PFSK-1 (cell line): ENCODE data around the gene PGAM4.

Experiments used
- FOXP2 ChIP-seq: optimal IDR thresholded peaks from 2 replicates; pipeline ENCODE3; 2011; ENCODE audit warnings: borderline replicate concordance, control low read depth, inconsistent platforms; ENCODE audit not compliant: insufficient read depth; ENCODE audit errors: extremely low read length, extremely low read depth
- POLR2AphosphoS5 ChIP-seq: IDR thresholded peaks from 2 replicates; pipeline ENCODE4 v1.6.1; 2012; ENCODE audit warnings: low read depth, mild to moderate bottlenecking, control low read depth, low read length, moderate library complexity
- REST ChIP-seq, 2 experiments: IDR thresholded peaks; 2 replicates each; pipeline versions ENCODE4 v1.6.1 to v1.8.0; 2011 to 2012; ENCODE audit warnings: low read depth in 2 of 2, low read length in 2 of 2, control low read depth in 1 of 2, inconsistent platforms in 1 of 2, mild to moderate bottlenecking in 1 of 2, moderate library complexity in 1 of 2; ENCODE audit not compliant: insufficient read depth in 1 of 2
- SIN3A ChIP-seq: IDR thresholded peaks from 2 replicates; pipeline ENCODE4 v1.6.1; 2012; ENCODE audit warnings: mild to moderate bottlenecking, low read length, moderate library complexity, borderline replicate concordance; ENCODE audit not compliant: insufficient read depth
- TAF1 ChIP-seq: IDR thresholded peaks from 2 replicates; pipeline ENCODE4 v1.6.1; 2012; ENCODE audit warnings: low read length, control low read depth, borderline replicate concordance; ENCODE audit not compliant: insufficient read depth

PGAM4 gene

GRCh38 chrX:77960567-77960966, 8.9 kb downstream of the PGAM4 start:
- TF ChIP-seq FOXP2 = no peak

GRCh38 chrX:77953708-77954107, 15.7 kb downstream of the PGAM4 start:
- TF ChIP-seq POLR2AphosphoS5 (no peak), SIN3A (no peak), REST (IDR thresholded peaks at IDR 0.05; ENCODE audit: insufficient read depth in 1 of 2, low read depth in 2 of 2, low read length in 2 of 2) (no peak), TAF1 (no peak), FOXP2 (no peak)

- TF ChIP-seq FOXP2 (no peak), SIN3A (no peak), REST (IDR thresholded peaks at IDR 0.05; ENCODE audit: insufficient read depth in 1 of 2, low read depth in 2 of 2, low read length in 2 of 2) (no peak), POLR2AphosphoS5 (no peak), TAF1 (no peak)
These were observed 16.1 kb downstream of the PGAM4 start for GRCh38 chrX:77953302-77953701.

- TF ChIP-seq POLR2AphosphoS5 (no peak), SIN3A (no peak), FOXP2 (no peak), REST (IDR thresholded peaks at IDR 0.05; ENCODE audit: insufficient read depth in 1 of 2, low read depth in 2 of 2, low read length in 2 of 2) (no peak), TAF1 (no peak)
These were observed 17.3 kb downstream of the PGAM4 start for GRCh38 chrX:77952173-77952572.

- TF ChIP-seq SIN3A = no peak
- TF ChIP-seq POLR2AphosphoS5 = no peak
- no peak for TF ChIP-seq REST (IDR thresholded peaks at IDR 0.05; ENCODE audit: insufficient read depth in 1 of 2, low read depth in 2 of 2, low read length in 2 of 2)
- no peak for TF ChIP-seq FOXP2
- no peak for TF ChIP-seq TAF1
These were observed 19.6 kb downstream of the PGAM4 start for GRCh38 chrX:77949840-77950239.
